Retinal pigment epithelial cell (primary cell): ENCODE results near the gene GABRB3.

Source experiments
- DNase-seq: peaks from one replicate; pipeline ENCODE4 v3.0.0-alpha.2; 2010; ENCODE audit warnings: low read depth
- H3K4me3 ChIP-seq: 2 replicates; pipeline ENCODE4 v1.5.1; 2011; ENCODE audit warnings: mild to moderate bottlenecking, low read length, control low read depth, moderate library complexity
- CTCF ChIP-seq: conservative IDR thresholded peaks from 2 replicates; pipeline ENCODE4 v1.5.1; 2011; ENCODE audit warnings: low read depth, low read length, control low read depth, inconsistent platforms

GABRB3 gene

GRCh38 chr15:26516102-26516980 lies 256.5 kb downstream of the GABRB3 start:
- DNase-seq: no peak
- H3K4me3 ChIP-seq: no peak overlapping the region
- no peak for TF ChIP-seq CTCF

GRCh38 chr15:26504009-26504408 lies 268.9 kb downstream of the GABRB3 start:
- H3K4me3 ChIP-seq: no peak overlapping the region
- no peak for DNase-seq
- TF ChIP-seq CTCF: no peak
